Esophagus squamous epithelium (tissue), 4 donors: Measurements from ENCODE around the gene OR1J1. TPM values are rescaled to one million over a fixed set of nuclear protein-coding genes. Genes with fewer than 3 reads are reported as not detected.

Experiments used
- total RNA-seq, 4 donors: library from RNA; depleted of rRNA; stranded (reverse); fragments of >200 nt; gene quantifications; one replicate each; pipeline ENCODE4 v1.1.0, GENCODE V29; 2016

Gene OR1J1
- total RNA-seq, 4 donors from 2014 or later, result not detected

Other genes starting within 250 kb of the OR1J1 start
- gene LHX6, start 249.0 kb downstream of the OR1J1 start, total RNA-seq, result 1 to 10 TPM in 1 of 4 donors, under 1 TPM in 2, not detected in 1; 0.53 to 4.6 (median 0.95) TPM
- gene RBM18, start 213.1 kb downstream of the OR1J1 start, total RNA-seq, result 10 to 100 TPM in 1 of 4 donors, 1 to 10 TPM in 3; 2.5 to 16.9 (median 8.2) TPM
- gene MRRF, start 213.0 kb downstream of the OR1J1 start, total RNA-seq, result 10 to 100 TPM; 23.9 to 48.6 (median 40.4) TPM
- 10 to 100 TPM; 15.6 to 36.1 (median 30.3) TPM for gene PTGS1, start 106.9 kb downstream of the OR1J1 start, total RNA-seq
- gene OR1J2, start 32.9 kb upstream of the OR1J1 start, total RNA-seq, result not detected
- not detected for gene OR1J4, start 41.2 kb upstream of the OR1J1 start, total RNA-seq
- gene OR1N1, start 49.4 kb upstream of the OR1J1 start, total RNA-seq, result not detected
- under 1 TPM in 1 of 4 donors, not detected in 3; 0.38 TPM for gene OR1N2, start 75.2 kb upstream of the OR1J1 start, total RNA-seq
- gene OR1L8, start 105.5 kb upstream of the OR1J1 start, total RNA-seq, result under 1 TPM in 1 of 4 donors, not detected in 3; 0.38 TPM
- not detected for gene OR1Q1, start 136.8 kb upstream of the OR1J1 start, total RNA-seq
- gene OR1B1, start 179.7 kb upstream of the OR1J1 start, total RNA-seq, result not detected
- not detected for gene OR1L1, start 183.8 kb upstream of the OR1J1 start, total RNA-seq
- gene OR1L3, start 197.2 kb upstream of the OR1J1 start, total RNA-seq, result not detected
- gene OR1L4, start 246.1 kb upstream of the OR1J1 start, total RNA-seq, result not detected